HFF-Myc (cell line): ENCODE measurements around the gene EPB41.

Experiments
- DNase-seq: peaks from one replicate; pipeline ENCODE4 v3.0.0-alpha.2; 2011; ENCODE audit warnings: low read depth; ENCODE audit errors: extremely low read depth
- H3K4me3 ChIP-seq: replicated peaks from 2 replicates; pipeline ENCODE4 v1.5.1; 2011; ENCODE audit warnings: low read depth, mild to moderate bottlenecking, control low read depth, low read length
- CTCF ChIP-seq: IDR thresholded peaks from 2 replicates; pipeline ENCODE4 v1.5.1; 2012; ENCODE audit warnings: mild to moderate bottlenecking, low read depth, low read length, control low read depth; ENCODE audit errors: missing control alignments

Gene EPB41

DNA sequence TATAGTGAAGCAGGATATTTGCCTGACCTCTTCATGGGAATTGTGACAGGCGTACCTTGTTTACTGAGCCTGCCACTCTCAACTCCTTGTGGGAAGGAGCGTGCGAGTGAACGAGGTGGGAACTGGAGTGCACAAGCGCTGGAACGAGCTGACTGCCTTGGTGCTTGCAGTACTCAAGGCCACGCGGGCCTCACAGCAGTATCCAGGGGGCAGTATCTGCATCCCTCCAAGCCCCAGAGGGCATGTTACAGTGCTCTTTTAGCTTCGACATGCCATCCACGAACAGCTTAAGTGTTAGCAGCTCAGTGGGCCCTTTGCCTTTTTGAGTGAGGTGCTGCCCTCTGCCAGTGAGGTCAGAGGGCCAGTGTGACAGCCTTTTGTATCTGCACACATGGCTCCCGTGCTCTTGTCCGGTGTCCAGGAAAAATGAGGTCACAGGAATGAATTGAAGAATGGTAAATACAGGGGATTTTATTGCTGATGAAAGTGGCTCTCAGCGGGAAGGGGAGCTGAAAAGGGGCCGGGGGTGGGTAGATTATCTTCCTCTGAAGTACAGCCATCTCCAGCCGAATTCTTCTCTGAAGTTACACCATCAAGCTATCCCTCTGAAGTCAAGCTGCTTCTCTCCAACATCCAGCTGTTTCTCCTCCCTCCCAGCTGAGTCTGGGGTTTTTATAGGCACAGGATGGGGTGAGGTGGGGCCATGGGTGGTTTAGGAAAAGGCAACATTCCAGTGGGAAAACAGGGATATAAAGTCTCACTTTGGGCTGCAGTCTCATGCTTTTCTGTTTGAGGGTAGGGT lies 69.3 kb downstream of the EPB41 start:
- no peak for DNase-seq
- H3K4me3 ChIP-seq = no peak overlapping the region
- no peak for TF ChIP-seq CTCF

DNA sequence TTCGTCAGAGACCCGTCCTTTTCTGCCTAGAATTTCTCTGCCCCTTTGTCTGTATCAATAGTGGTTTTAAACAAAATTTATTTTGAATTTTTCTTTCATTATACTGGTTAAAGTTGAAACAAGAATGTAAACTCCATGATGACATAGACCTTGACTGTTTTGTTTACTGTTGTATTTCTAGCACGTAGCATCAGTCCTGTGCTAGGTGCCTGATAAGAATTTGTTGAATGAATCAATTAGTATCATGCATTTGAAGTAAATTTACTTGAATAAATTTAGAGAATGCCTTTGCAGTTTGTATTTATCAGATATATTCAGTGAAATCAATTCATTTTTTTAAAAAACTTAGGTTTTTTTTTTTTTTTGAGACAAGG lies 69.9 kb downstream of the EPB41 start:
- no peak overlapping the region for H3K4me3 ChIP-seq
- no peak for TF ChIP-seq CTCF
- DNase-seq = no peak

- TF ChIP-seq CTCF = no peak
- no peak for DNase-seq
- no peak overlapping the region for H3K4me3 ChIP-seq
Observed at GRCh38 chr1:28985427-28985826, 71.1 kb downstream of the EPB41 start.

DNA sequence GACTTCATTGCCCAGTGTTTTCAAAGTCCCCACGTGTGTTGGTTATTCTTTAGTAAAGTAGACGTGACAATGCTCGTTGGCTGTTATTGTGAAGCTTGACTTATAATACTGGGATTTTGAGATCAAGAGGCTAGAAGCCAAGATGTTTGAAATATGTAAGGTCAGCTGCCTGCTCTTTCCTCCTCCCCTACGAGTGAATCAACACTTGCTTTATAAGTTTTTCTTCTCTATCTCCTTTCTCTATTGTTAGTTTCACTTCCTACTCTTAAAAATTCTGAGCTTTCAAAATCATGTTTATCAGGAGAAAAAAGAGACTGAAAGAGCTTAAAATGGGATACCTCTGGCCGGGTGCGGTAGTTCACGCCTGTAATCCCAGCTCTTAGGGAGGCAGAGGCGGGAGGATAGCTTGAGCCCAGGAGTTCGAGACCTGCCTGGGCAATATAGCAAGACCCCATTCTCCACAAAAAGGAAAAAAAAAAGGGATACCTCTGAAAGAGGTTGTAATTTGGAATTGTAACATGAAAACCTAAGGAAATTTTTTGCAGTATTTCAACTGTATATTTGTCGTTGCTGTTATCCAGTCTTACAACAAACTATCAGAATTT lies 72.0 kb downstream of the EPB41 start:
- no peak for DNase-seq
- H3K4me3 ChIP-seq = no peak overlapping the region

GRCh38 chr1:29002792-29003191 lies 88.4 kb downstream of the EPB41 start:
- H3K4me3 ChIP-seq = no peak overlapping the region
- DNase-seq = no peak
- TF ChIP-seq CTCF = no peak

More for the DNA sequence above, 72.0 kb downstream of the EPB41 start:
- no peak for TF ChIP-seq CTCF

DNA sequence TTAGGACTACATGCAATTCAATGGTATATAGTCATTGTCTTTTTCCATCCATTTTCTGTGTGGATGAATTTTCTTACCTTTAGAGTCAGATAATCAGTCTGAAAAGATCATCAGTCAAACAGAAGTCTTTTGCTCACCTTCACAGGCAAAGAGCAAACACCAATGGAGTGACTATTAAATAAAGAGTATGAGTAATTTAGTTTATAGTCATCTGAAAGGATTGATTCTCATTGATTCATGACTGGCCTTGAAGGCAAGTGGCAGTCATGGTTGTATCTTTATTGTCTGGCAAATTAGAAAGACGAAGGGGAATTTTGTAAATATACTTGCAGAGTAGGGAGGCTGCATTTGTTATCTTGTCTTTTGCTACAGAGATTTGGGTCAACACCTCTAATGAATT lies 89.9 kb downstream of the EPB41 start:
- TF ChIP-seq CTCF = no peak
- DNase-seq = no peak

More for the DNA sequence above, 89.9 kb downstream of the EPB41 start:
- no peak overlapping the region for H3K4me3 ChIP-seq
